SJSA1 (cell line): Measurements from ENCODE around the gene RFTN1. TPM values are rescaled to one million over a fixed set of nuclear protein-coding genes. Genes with fewer than 3 reads are reported as not detected.

ENCODE experiments used
- DNase-seq, 2 experiments: peaks; one replicate each; pipeline ENCODE4 v3.0.0-alpha.2; 2015 to 2020; ENCODE audit warnings: low spot score in 2 of 2, low read depth in 1 of 2
- H3K27ac ChIP-seq: fragments of 250-450 bp; sonication (Bioruptor Pico); 2 replicates; pipeline ENCODE4 v1.5.1; 2020; ENCODE audit warnings: mild to moderate bottlenecking, moderate library complexity
- H3K27me3 ChIP-seq: fragments of 250-450 bp; sonication (Bioruptor Pico); replicated peaks from 2 replicates; pipeline ENCODE4 v1.5.1; 2020; ENCODE audit warnings: mild to moderate bottlenecking, moderate library complexity
- H3K36me3 ChIP-seq: fragments of 250-450 bp; sonication (Bioruptor Pico); 2 replicates; pipeline ENCODE4 v1.5.1; 2020; ENCODE audit warnings: mild to moderate bottlenecking
- H3K4me1 ChIP-seq: fragments of 250-450 bp; sonication (Bioruptor Pico); replicated peaks from 2 replicates; pipeline ENCODE4 v1.6.1; 2021; ENCODE audit warnings: mild to moderate bottlenecking
- H3K4me3 ChIP-seq: fragments of 250-450 bp; sonication (Bioruptor Pico); 2 replicates; pipeline ENCODE4 v1.5.1; 2020; ENCODE audit warnings: mild to moderate bottlenecking
- H3K9me3 ChIP-seq: fragments of 250-450 bp; sonication (Bioruptor Pico); replicated peaks from 2 replicates; pipeline ENCODE4 v1.5.1; 2020; ENCODE audit warnings: mild to moderate bottlenecking
- total RNA-seq: library from RNA; depleted of rRNA; stranded (reverse); fragments of >200 nt; shearing (Covaris generic); gene quantifications from 2 replicates; pipeline ENCODE4 v1.2.3, GENCODE V29; 2014

The RFTN1 gene
- total RNA-seq, 1 experiment from 2014 or later, result 54.3 TPM

DNA sequence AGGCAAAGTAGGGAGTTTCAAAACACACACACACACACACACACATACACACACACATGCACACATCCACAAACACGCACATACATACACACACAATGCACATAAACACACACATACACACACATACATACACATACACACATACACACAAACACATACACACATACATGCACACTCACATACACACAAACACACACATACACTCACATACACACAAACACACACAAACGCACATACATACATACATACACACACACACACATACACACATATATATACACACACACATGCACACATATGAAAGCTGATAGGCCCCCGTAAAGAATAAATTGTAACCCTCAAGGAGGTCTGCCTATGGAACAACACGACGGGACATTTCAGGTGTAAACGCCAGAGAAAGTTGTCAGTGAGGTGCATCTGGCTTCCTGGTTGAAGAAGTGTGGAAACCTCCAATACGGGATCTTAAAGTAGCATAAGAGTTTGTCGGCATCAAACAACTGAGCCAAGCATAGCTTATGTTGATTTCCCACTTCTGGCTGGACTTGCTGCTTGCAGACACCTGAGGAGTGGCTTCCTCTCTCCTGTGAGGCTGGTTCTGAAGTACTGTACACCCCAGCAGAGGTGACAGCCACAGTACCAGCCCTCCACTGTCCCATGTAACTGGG is 5.8 kb downstream of the RFTN1 start:
- Histone ChIP-seq H3K27me3 (no peaks in the 10 kb centered on the region), H3K27ac (no peak overlapping the region), H3K4me1 (peaks cover 48% of the 10 kb centered on the region)

DNA sequence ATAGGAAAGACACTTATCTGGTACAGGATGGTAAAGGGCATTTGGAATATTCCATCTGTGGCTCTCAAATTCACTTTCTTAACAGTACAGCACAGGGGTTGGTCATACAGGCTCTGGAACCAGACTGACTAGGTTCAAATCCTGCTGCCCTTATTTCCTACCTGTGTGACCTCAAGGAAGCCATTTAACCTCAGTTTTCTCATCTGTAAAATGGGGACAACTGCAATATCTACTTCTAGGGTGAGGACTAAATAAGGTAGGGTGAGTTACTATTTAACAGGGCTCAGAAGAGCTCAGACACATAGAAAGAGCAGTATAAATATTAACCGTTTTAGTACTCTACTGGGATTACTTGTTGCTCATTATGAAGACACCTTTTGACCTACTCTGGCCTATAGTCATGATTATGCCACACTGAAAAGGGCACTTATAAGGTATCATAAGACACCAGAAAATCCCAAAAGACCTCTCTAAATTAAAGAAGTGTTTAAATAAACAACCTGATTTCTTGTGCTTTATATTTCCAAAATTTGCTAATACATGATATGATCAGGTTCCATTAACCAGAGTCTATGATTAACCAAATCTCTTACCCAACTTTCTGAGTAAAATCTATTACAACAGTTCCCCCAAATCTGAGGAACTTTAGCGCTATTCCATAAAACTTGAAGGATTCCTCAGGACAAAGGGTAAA is 6.5 kb downstream of the RFTN1 start:
- Histone ChIP-seq H3K9me3 (0 out of 2 replicates have a peak, but pooled peaks cover 2% of the 10 kb centered on the region), H3K27me3 (no peaks in the 10 kb centered on the region), H3K36me3 (peaks cover 16% of the 10 kb centered on the region), H3K27ac (no peak overlapping the region), H3K4me1 (peaks cover 48% of the 10 kb centered on the region), H3K4me3 (no peak overlapping the region)
- no peak for DNase-seq

More for the DNA sequence above, 5.8 kb downstream of the RFTN1 start:
- no peak overlapping the region for H3K4me3 ChIP-seq
- H3K9me3 ChIP-seq, result 0 out of 2 replicates have a peak, but pooled peaks cover 2% of the 10 kb centered on the region
- peaks cover 18% of the 10 kb centered on the region for H3K36me3 ChIP-seq
- DNase-seq, result no peak

GRCh38 chr3:16506451-16506850 is 7.0 kb downstream of the RFTN1 start:
- no peak overlapping the region for H3K27ac ChIP-seq
- H3K4me1 ChIP-seq, result peaks cover 42% of the 10 kb centered on the region
- no peak overlapping the region for H3K4me3 ChIP-seq
- H3K9me3 ChIP-seq, result 0 out of 2 replicates have a peak, but pooled peaks cover 2% of the 10 kb centered on the region
- H3K27me3 ChIP-seq, result no peaks in the 10 kb centered on the region
- H3K36me3 ChIP-seq, result peaks cover 16% of the 10 kb centered on the region
- no peak for DNase-seq

GRCh38 chr3:16504692-16505091 is 8.8 kb downstream of the RFTN1 start:
- peaks cover 24% of the 10 kb centered on the region for H3K36me3 ChIP-seq
- H3K27me3 ChIP-seq, result no peaks in the 10 kb centered on the region
- 0 out of 2 replicates have a peak, but pooled peaks cover 2% of the 10 kb centered on the region for H3K9me3 ChIP-seq
- no peak for DNase-seq
- no peak overlapping the region for H3K27ac ChIP-seq
- H3K4me1 ChIP-seq, result peaks cover 24% of the 10 kb centered on the region
- no peak overlapping the region for H3K4me3 ChIP-seq

DNA sequence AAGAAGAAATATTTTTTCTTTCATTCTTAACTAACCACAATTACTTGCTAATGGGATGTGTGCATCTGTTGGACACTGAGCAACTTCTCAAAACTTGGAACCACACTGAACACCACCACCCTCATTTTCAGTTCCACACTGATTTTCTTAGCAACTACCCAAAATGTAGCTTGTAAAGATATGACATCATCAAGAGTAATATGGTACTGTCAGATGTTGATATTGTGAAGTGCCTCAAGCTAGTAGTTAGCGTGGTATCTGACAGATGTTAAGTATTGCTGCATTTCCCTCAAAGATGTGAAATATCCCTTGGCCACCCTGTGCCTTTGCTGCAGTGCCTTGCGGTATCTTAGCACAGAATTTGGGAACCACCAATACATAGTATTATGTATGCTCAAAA is 9.3 kb downstream of the RFTN1 start:
- H3K4me3 ChIP-seq, result no peak overlapping the region
- H3K9me3 ChIP-seq, result 0 out of 2 replicates have a peak, but pooled peaks cover 2% of the 10 kb centered on the region
- DNase-seq, result no peak
- H3K27ac ChIP-seq, result no peak overlapping the region
- peaks cover 24% of the 10 kb centered on the region for H3K36me3 ChIP-seq
- no peaks in the 10 kb centered on the region for H3K27me3 ChIP-seq
- peaks cover 20% of the 10 kb centered on the region for H3K4me1 ChIP-seq

GRCh38 chr3:16503191-16503776 is 10.2 kb downstream of the RFTN1 start:
- Histone ChIP-seq H3K27me3 (no peaks in the 10 kb centered on the region), H3K4me1 (peaks cover 21% of the 10 kb centered on the region), H3K4me3 (no peak overlapping the region), H3K36me3 (peaks cover 27% of the 10 kb centered on the region), H3K9me3 (0 out of 2 replicates have a peak, but pooled peaks cover 2% of the 10 kb centered on the region), H3K27ac (no peak overlapping the region)
- no peak for DNase-seq

GRCh38 chr3:16502347-16502908 is 11.1 kb downstream of the RFTN1 start:
- Histone ChIP-seq H3K36me3 (peaks cover 25% of the 10 kb centered on the region), H3K4me1 (peaks cover 21% of the 10 kb centered on the region), H3K27ac (no peak overlapping the region), H3K27me3 (no peaks in the 10 kb centered on the region), H3K9me3 (0 out of 2 replicates have a peak, but pooled peaks cover 2% of the 10 kb centered on the region), H3K4me3 (no peak overlapping the region)
- peak in 1 of 2 experiments; percentile 28 for DNase-seq

GRCh38 chr3:16501376-16501775 is 12.1 kb downstream of the RFTN1 start:
- Histone ChIP-seq H3K36me3 (peaks cover 28% of the 10 kb centered on the region), H3K27ac (no peak overlapping the region), H3K27me3 (no peaks in the 10 kb centered on the region), H3K4me3 (no peak overlapping the region), H3K4me1 (peaks cover 25% of the 10 kb centered on the region), H3K9me3 (0 out of 2 replicates have a peak, but pooled peaks cover 2% of the 10 kb centered on the region)
- DNase-seq, result no peak

DNA sequence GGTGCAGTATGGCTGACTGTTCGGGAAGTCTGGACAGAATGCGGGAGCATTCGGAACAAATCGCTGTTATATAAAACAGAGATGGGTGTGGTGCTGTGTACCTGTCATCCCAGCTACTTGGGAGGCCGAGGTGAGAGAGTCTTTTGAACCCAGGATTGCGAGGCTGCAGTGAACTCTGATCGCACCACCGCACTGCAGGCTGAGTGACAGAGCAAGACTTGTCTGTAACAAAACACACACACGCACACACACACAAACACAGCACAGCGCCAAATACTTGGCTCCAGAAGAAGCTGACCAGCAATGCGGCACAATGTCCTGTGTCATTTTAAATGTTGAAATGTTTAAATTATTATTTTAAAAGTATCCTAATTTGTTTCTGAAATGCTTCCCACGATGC is 12.6 kb downstream of the RFTN1 start:
- DNase-seq, result no peak
- H3K36me3 ChIP-seq, result peaks cover 28% of the 10 kb centered on the region
- H3K4me3 ChIP-seq, result no peak overlapping the region
- H3K9me3 ChIP-seq, result 0 out of 2 replicates have a peak, but pooled peaks cover 2% of the 10 kb centered on the region
- H3K4me1 ChIP-seq, result peaks cover 27% of the 10 kb centered on the region
- no peak overlapping the region for H3K27ac ChIP-seq
- no peaks in the 10 kb centered on the region for H3K27me3 ChIP-seq

DNA sequence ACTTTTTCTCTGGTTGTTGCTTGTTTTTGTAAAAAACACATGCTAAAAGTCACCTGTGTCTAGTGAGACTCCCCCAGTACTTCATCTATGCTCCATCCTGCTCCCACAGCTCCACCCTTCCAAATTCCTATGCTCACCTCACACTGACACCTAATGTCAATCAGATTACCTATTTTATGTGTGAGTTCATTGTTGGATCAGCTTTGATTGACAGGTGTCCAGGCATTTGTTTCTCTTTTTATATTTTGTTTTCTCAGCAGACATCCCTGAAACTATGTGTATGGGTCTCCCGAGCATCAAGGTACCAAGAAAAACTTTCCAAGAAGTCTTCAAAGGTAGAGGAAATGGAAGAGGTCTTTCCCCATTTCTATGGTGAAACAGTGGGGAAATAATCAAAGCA is 13.4 kb downstream of the RFTN1 start:
- no peaks in the 10 kb centered on the region for H3K27me3 ChIP-seq
- peaks cover 27% of the 10 kb centered on the region for H3K4me1 ChIP-seq
- DNase-seq, result no peak
- H3K4me3 ChIP-seq, result no peak overlapping the region
- H3K27ac ChIP-seq, result no peak overlapping the region
- H3K9me3 ChIP-seq, result 0 out of 2 replicates have a peak, but pooled peaks cover 2% of the 10 kb centered on the region
- H3K36me3 ChIP-seq, result peaks cover 19% of the 10 kb centered on the region

DNA sequence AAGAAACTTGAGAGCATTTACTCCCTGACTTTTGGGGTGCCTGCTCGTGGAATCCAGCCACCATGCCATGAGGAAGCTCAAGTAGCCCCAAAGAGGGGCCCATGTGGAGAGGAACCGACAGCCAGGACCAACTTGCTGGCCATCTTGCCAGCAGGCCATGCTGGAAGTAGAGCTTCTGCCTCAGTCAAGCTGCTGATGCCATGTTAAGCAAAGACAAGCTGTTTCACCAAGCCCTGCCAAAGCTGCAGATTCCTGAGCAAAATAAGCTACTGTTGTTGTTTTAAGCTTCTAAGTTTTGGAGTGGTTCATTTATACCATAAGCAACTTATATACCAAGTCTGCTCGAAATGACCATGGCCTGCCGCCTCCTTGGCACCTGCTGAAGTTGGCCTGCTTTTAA is 14.1 kb downstream of the RFTN1 start:
- Histone ChIP-seq H3K4me1 (peaks cover 25% of the 10 kb centered on the region), H3K9me3 (0 out of 2 replicates have a peak, but pooled peaks cover 2% of the 10 kb centered on the region), H3K27ac (no peak overlapping the region), H3K4me3 (no peak overlapping the region), H3K27me3 (no peaks in the 10 kb centered on the region), H3K36me3 (peaks cover 18% of the 10 kb centered on the region)
- DNase-seq, result no peak

DNA sequence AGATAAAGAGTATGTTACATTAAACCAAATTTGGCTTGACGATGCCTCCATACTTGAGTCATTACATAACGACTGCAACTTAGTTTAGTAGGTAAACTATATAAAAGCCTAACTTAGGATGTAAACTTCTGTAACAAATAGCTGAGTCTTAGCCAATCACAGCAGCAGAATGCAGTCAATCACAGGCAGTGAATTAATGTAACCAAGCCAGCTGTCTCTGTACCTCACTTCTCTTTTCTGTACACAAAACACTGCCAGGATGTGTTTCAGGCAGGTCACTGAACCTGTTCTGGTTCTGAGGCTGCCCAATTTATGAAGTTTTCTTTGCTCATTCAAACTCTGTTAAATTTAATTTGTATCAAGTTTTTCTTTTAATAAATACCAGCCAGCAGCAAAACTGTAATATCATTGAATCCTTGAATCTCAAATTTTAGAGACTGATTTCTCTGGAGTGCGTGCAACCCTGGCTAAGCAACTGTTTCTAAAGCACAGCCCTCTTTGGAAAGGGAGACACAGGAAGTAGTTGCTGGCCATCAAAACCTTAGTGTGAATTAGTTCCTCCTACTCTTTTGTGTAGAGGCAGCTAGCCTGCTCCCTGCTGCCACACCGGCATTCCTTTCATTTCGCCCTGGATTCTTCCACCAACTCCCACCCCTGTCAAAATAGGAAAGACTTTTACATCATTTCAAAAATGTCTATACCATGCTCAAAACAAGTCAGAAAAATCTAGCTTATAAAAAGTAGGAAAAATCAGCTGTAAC is 15.2 kb downstream of the RFTN1 start:
- Histone ChIP-seq H3K27me3 (no peaks in the 10 kb centered on the region), H3K36me3 (peaks cover 18% of the 10 kb centered on the region), H3K4me3 (no peak overlapping the region), H3K4me1 (peaks cover 20% of the 10 kb centered on the region), H3K9me3 (no peaks in the 10 kb centered on the region), H3K27ac (no peak overlapping the region)
- DNase-seq, result no peak
